Mammary epithelial cell (primary cell): ENCODE measurements around the gene DIS3L2.

Source experiments
- EZH2 ChIP-seq: IDR thresholded peaks from 2 replicates; pipeline ENCODE4 v1.6.1; 2012; ENCODE audit warnings: low read length, inconsistent platforms, borderline replicate concordance
- TF ChIP-seq, protein P1 (sequence below), 2 donors: IDR thresholded peaks in 1 of 2; conservative IDR thresholded peaks in 1 of 2; 2 replicates each; pipeline ENCODE4 v1.5.1; 2011 to 2012; ENCODE audit warnings: inconsistent platforms in 2 of 2, low read length in 2 of 2, mild to moderate bottlenecking in 2 of 2, control low read depth in 1 of 2, low read depth in 1 of 2; ENCODE audit not compliant: insufficient read depth in 1 of 2; ENCODE audit errors: extremely low read depth in 1 of 2

DNA sequence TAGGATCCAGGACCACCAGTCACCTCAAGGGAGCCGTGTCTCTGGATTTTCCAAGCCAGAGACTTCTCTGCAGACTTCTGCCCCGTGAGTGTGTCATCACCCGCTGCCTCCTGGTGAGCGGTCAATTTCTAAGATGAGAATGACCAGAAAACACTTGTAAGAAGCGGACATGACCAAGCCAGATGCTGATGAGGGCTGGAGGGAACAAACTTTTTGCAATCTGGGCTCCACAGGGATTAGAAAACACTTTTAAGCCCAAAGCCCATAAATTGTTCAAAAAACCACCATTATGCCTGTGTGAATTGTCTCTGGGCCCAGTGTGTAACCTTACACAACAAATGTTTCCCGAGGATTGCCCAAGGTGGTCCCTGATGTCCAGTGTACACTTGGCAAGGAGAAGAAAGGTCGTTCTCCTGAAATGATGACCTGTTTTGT lies 30.0 kb upstream of the DIS3L2 start:
- TF ChIP-seq, protein P1, sequence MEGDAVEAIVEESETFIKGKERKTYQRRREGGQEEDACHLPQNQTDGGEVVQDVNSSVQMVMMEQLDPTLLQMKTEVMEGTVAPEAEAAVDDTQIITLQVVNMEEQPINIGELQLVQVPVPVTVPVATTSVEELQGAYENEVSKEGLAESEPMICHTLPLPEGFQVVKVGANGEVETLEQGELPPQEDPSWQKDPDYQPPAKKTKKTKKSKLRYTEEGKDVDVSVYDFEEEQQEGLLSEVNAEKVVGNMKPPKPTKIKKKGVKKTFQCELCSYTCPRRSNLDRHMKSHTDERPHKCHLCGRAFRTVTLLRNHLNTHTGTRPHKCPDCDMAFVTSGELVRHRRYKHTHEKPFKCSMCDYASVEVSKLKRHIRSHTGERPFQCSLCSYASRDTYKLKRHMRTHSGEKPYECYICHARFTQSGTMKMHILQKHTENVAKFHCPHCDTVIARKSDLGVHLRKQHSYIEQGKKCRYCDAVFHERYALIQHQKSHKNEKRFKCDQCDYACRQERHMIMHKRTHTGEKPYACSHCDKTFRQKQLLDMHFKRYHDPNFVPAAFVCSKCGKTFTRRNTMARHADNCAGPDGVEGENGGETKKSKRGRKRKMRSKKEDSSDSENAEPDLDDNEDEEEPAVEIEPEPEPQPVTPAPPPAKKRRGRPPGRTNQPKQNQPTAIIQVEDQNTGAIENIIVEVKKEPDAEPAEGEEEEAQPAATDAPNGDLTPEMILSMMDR (conservative IDR thresholded peaks at IDR 0.05 in 1 of 2, IDR thresholded peaks at IDR 0.05 in 1 of 2; ENCODE audit: extremely low read depth in 1 of 2, insufficient read depth in 1 of 2, low read depth in 1 of 2, low read length in 2 of 2) = no peak
- no peak for TF ChIP-seq EZH2
